Skeletal muscle tissue (tissue), 4 donors: ENCODE measurements around the gene PRSS53. TPM values are rescaled to one million over a fixed set of nuclear protein-coding genes. Genes with fewer than 3 reads are reported as not detected.
"Not testable (repeated sequence)": the region's sequence is repeated elsewhere in the genome, so short reads cannot be mapped to it uniquely, and the experiment has no call there.

Source experiments
- H3K27ac ChIP-seq: one replicate; pipeline ENCODE4 v1.7.0; 2013; ENCODE audit warnings: mild to moderate bottlenecking, low read depth, low read length, inconsistent platforms
- H3K27me3 ChIP-seq, 3 donors: one replicate each; pipeline ENCODE4 v1.7.0; 2013; ENCODE audit warnings: low read length in 3 of 3; ENCODE audit not compliant: control insufficient read depth in 3 of 3, insufficient read depth in 3 of 3
- H3K36me3 ChIP-seq, 3 donors: one replicate each; pipeline ENCODE4 v1.7.0; 2013; ENCODE audit warnings: low read length in 3 of 3; ENCODE audit not compliant: control insufficient read depth in 3 of 3, insufficient read depth in 3 of 3
- H3K4me1 ChIP-seq, 3 donors: one replicate each; pipeline ENCODE4 v1.7.0; 2013; ENCODE audit warnings: low read length in 3 of 3, mild to moderate bottlenecking in 3 of 3; ENCODE audit not compliant: control insufficient read depth in 3 of 3, insufficient read depth in 3 of 3
- H3K4me3 ChIP-seq, 3 donors: one replicate each; pipeline ENCODE4 v1.7.0; 2013; ENCODE audit warnings: low read length in 3 of 3
- H3K9ac ChIP-seq, 3 donors: one replicate each; pipeline ENCODE4 v1.7.0; 2013; ENCODE audit warnings: low read length in 3 of 3, mild to moderate bottlenecking in 3 of 3, moderate library complexity in 2 of 3, low read depth in 1 of 3
- H3K9me3 ChIP-seq, 3 donors: one replicate each; pipeline ENCODE4 v1.7.0; 2013; ENCODE audit warnings: low read length in 3 of 3; ENCODE audit not compliant: control insufficient read depth in 3 of 3
- total RNA-seq: library from RNA; depleted of rRNA; stranded (reverse); fragments of >200 nt; gene quantifications from one replicate; pipeline ENCODE4 v1.2.3, GENCODE V29; 2014
- donor health status: Osteomylitis.

PRSS53 gene
- total RNA-seq: 2.6 TPM

DNA sequence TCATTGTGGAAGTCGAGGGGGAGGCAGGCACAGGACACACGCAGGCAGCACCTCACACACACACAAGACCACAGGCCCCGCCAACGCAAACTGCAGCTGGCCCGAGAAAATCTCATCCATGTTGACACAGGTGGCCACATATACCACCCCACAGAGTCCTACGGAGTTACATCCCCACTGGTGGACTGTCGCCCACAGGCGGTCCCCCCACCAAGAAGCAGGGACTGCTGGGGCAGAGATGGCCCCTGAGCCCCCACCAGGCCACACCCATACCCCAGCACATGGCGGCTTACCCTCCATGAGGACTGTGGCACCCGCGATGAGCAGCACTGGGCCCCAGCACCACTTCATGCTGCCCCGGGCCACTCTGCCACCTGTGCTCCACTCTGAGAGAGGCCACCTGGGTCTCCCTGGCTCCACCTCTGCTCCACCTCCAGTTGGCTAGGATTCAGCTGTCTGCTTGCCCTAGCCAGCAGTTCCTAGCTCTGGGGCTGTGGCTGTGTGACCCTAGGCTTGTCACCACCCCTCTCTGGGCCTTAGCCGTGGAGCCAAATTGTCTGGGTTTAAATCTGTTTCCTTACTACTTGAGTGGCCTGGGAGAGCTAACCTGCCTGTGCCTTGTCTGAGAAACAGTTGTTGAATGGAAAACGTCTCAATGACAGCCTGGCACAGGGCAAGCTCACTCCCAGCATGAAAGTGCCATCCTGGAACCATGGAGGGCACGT, at the start of gene PRSS53:
TSS of gene PRSS53 (minus strand) at position 485 of the 725 bp plus-strand sequence. CDS start at position 351, 134 bp downstream.
- Histone ChIP-seq H3K4me1 (peaks cover 3 to 9% (median 7%) of the 10 kb centered on the region in 3 donors), H3K27me3 (no peaks in the 10 kb centered on the region), H3K4me3 (no peak within 1 kb of the TSS), H3K36me3 (peaks cover 24 to 35% (median 25%) of the 10 kb centered on the region in 3 donors), H3K9ac (peak within 1 kb of the TSS in 1 of 3 donors; percentile 8), H3K27ac (no peak within 1 kb of the TSS), H3K9me3 (no peaks in the 10 kb centered on the region)

DNA sequence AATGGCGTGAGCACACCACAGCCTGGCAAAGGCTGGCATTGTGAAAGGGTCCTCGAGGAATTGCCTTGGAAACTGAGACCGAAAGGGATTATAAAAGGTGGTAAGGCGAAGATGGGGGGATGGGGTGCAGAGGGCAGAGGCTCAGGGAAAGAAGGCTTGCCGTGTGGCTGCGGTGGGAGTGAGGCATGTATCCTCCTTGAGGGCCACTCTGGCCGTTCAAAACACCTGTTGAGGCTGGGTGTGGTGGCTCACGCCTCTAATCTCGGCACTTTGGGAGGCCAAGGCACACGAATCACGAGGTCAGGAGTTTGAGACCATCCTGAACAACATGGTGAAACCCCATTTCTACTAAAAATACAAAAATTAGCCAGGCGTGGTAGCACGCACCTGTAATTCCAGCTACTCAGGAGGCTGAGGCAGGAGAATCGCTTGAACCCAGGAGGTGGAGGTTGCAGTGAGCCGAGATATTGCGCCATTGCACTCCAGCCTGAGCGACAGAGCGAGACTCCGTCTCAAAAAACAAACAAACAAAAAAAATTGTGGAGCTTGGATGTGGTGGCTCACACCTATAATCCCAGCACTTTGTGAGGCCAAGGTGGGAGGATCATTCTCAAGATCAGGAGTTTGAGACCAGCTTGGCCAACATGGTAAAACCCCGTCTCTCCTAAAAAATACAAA, 48.2 kb upstream of the PRSS53 start:
- not testable (repeated sequence) for H3K9ac ChIP-seq, H3K27ac ChIP-seq, H3K27me3 ChIP-seq, H3K9me3 ChIP-seq, H3K36me3 ChIP-seq, H3K4me3 ChIP-seq
- peaks cover 21 to 33% (median 22%) of the 10 kb centered on the region in 3 donors for H3K4me1 ChIP-seq

DNA sequence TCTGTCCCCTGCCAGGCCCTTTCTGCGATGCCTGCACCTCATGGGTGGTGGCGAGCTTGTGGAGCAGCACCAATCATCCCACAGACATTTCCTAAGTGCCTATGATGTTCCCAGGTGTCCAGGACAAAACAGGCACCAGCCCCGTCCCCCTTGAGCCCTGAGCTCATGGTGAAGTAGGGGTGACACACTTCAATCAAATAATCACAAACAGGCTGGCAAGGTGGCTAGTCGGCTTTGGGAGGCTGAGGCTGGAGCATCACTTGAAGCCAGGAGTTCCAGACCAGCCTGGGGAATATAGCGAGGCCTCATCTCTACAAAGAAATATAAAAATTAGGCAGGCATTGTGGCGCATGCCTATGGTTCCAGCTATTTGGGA, 47.5 kb upstream of the PRSS53 start:
- Histone ChIP-seq H3K36me3 (peaks cover 7 to 15% (median 14%) of the 10 kb centered on the region in 3 donors), H3K4me1 (peaks cover 14 to 27% (median 15%) of the 10 kb centered on the region in 3 donors), H3K27ac (no peak overlapping the region), H3K4me3 (no peak overlapping the region), H3K9me3 (no peaks in the 10 kb centered on the region), H3K9ac (no peak overlapping the region), H3K27me3 (no peaks in the 10 kb centered on the region)

DNA sequence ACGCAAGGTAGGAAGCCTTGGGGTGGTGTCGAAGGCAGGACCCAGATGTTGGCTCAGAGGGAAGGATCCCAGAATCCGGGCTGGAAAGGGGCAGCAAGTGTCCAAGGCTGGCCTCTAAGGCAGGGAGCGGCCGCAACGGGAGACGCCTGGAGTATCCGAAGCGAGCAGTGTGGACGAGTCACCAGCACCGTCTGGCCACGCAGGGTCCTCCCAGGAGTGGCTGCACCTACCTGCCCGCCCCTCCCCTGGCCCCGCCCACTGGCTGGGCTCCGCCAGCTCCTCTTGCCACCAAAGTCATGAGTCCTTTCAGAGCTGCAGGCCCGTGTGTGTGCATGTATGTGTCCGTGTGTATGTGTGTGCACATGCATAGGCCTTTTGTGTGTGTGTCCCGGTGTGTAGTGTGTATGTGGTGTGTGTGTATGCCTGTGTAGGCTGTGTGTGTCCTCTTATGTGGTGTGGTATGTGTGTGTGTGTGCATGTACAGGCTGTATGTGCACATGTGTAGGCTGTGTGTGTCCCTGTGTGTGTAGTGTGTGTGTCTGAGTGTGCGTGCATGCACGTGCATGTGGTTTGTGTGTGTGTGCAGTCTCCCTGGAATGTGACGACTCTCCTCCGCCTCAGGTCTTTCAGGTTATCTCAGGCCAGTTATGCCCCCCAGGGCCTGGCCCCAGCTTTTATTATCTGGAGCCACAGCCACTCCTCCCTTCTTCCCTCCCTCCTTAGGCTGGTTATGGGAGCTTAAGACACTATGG, 47.0 kb upstream of the PRSS53 start, which contains the start of gene PRSS8:
TSS of gene PRSS8 (minus strand) at position 193 of the 752 bp plus-strand sequence. CDS start 229 bp downstream, outside the sequence.
- no peaks in the 10 kb centered on the region for H3K27me3 ChIP-seq
- H3K36me3 ChIP-seq: peaks cover 7 to 19% (median 19%) of the 10 kb centered on the region in 3 donors
- H3K4me1 ChIP-seq: peaks cover 13 to 23% (median 14%) of the 10 kb centered on the region in 3 donors
- H3K9ac ChIP-seq: peak within 1 kb of the TSS in 1 of 3 donors; percentile 8
- H3K4me3 ChIP-seq: no peak within 1 kb of the TSS
- no peaks in the 10 kb centered on the region for H3K9me3 ChIP-seq
- H3K27ac ChIP-seq: no peak within 1 kb of the TSS

DNA sequence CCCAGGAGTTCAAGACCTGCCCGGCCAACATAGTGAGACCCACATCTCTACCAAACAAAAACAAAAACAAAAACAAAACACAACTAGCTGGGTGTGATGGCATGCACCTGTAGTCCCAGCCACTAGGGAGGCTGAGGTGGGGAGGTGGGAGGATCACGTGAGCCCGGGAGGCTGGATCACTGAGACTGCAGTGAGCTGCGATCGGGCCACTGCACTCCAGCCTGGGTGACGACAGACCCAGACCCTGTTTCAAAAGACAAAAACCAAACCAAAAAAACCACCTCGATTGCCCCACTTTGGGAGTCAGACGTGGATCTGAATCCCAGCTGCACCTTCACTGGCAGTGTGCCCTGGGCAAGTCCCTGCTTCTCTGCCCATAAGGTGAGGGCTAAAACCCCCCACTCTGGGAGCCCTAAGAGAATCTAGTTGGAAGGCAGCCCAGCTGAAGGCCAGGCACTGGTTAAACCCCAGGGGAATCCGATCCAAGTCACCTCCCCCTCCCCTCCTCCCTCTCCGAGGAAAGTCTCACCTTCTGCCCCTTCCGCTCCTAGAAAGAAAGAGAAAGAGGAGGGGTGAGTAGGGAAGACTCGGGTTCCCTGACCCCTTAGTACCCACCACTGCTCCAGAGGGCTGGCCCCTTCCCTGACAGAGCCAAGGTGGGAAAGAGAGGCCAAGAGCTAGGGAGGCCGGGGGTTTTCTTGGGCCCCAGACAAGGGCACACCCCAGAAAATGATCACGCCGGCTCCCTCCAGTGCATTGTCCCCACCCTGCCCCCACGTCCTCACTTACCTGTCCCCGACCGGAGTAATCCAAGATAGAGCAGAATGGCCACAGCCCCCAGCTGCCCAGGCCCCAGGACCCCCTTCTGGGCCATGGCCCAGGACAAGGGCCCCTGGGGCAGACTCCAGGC, 46.1 kb upstream of the PRSS53 start:
- H3K36me3 ChIP-seq: peaks cover 14 to 27% (median 26%) of the 10 kb centered on the region in 3 donors
- H3K9me3 ChIP-seq: no peaks in the 10 kb centered on the region
- H3K4me1 ChIP-seq: peaks cover 13 to 24% (median 14%) of the 10 kb centered on the region in 3 donors
- H3K4me3 ChIP-seq: no peak overlapping the region
- H3K27me3 ChIP-seq: no peaks in the 10 kb centered on the region
- H3K9ac ChIP-seq: peak overlapping the region in 1 of 3 donors; percentile 8
- no peak overlapping the region for H3K27ac ChIP-seq

DNA sequence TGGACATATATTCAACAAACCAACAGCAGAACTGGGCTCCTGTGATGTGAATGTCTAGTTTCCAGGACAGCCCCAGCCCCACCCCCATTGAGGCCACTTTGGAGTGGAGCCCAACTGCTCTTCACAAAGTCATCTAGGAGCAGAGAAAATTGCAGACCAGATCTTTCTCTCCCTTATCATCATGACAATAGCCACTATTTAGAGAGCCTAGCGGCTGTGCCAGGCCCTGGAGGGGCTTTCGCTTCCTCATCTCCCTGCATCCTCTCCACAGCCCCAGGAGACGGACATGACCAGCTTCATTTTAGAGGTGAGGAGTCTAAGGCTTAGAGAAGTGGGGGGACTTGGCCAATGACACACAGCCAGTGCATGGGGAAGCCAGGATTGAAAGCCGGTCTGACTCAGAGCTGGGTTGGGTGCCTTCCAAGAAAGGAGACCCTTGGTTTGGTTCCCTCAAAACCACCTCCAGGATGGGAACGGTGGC, 45.4 kb upstream of the PRSS53 start:
- no peak overlapping the region for H3K4me3 ChIP-seq
- H3K27ac ChIP-seq: no peak overlapping the region
- peaks cover 18 to 28% (median 19%) of the 10 kb centered on the region in 3 donors for H3K4me1 ChIP-seq
- peaks cover 21 to 35% (median 34%) of the 10 kb centered on the region in 3 donors for H3K36me3 ChIP-seq
- H3K27me3 ChIP-seq: no peaks in the 10 kb centered on the region
- H3K9me3 ChIP-seq: no peaks in the 10 kb centered on the region
- H3K9ac ChIP-seq: peak overlapping the region in 1 of 3 donors; percentile 8

DNA sequence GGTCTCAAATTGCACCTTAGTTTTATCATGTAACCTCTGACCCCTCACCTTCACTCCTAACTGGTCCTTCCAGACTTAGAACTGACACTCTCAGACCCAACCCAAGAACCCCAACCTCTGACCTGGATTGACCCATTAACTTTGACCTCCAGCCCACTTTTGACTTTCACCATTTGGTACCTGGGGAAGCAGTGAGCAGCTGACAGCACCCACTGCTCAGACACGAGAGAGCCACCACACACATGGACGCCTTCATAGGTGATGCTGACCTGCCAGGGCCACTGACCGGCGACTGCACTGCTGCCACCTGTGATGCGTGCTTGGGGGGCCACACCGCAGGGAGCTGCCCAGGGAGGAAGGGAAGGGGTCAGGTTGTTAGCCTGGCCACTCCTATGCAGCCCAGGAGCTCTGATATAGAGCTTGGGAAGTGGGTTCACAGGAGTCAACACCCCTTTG, 44.3 kb upstream of the PRSS53 start:
- Histone ChIP-seq H3K36me3 (peaks cover 22 to 43% (median 35%) of the 10 kb centered on the region in 3 donors), H3K4me3 (no peak overlapping the region), H3K9me3 (no peaks in the 10 kb centered on the region), H3K27ac (no peak overlapping the region), H3K27me3 (no peaks in the 10 kb centered on the region), H3K4me1 (peaks cover 17 to 27% (median 18%) of the 10 kb centered on the region in 3 donors), H3K9ac (no peak overlapping the region)

DNA sequence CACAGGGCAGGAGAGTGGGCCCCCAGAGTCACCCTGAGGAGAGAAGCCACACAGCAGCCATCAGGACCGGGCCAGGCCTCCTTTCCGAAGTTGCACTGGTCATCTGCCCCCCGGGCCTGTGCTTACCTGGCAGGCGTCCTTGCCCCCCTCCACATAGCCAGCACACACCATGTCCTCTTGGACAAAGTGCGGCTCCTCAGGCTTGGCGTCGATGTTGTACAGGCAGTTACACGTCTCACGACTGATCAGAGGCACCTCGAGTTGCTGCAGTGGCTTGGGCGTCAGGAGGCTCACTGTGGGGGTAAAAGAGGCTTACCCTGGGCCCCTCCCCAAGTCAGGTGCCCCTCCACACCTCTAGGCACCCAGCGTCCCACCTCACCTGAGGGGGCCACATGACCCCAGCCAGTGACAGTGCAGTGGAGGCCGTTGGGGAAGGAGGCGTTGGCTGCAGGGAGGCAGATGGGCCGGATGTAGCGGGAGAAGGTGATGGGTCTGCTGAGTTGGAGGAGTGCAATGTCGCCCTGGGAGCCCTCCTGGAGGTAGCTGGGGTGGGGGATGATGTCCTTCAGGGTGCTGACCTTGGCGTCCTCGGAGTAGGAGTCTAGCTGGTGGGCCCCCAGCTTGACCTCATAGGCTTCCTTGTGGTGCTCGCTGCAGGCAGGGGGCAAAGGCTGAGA, 43.7 kb upstream of the PRSS53 start:
- no peak overlapping the region for H3K9ac ChIP-seq
- no peaks in the 10 kb centered on the region for H3K9me3 ChIP-seq
- H3K27ac ChIP-seq: no peak overlapping the region
- H3K4me1 ChIP-seq: peaks cover 23 to 32% (median 23%) of the 10 kb centered on the region in 3 donors
- no peaks in the 10 kb centered on the region for H3K27me3 ChIP-seq
- peaks cover 27 to 49% (median 41%) of the 10 kb centered on the region in 3 donors for H3K36me3 ChIP-seq
- no peak overlapping the region for H3K4me3 ChIP-seq
